ENCODE data around the gene KRTDAP.

Gene KRTDAP

GRCh38 chr19:35454663-35455062, 35.6 kb downstream of the KRTDAP start:
- no peak for DNase-seq (ENCODE audit: low read depth, low spot score)

GRCh38 chr19:35451338-35452096, 38.7 kb downstream of the KRTDAP start:
- no peak for DNase-seq (ENCODE audit: low read depth, low spot score)

GRCh38 chr19:35449359-35450043, 40.8 kb downstream of the KRTDAP start:
- DNase-seq (ENCODE audit: low read depth, low spot score): no peak

GRCh38 chr19:35447606-35448469, 42.4 kb downstream of the KRTDAP start, which contains the start of gene FFAR2:
FFAR2 (plus strand) TSS chr19:35448257; CDS start chr19:35449715, 1,458 bp downstream.
- DNase-seq (ENCODE audit: low read depth, low spot score): no peak

- DNase-seq (ENCODE audit: low read depth, low spot score): no peak
Measured at GRCh38 chr19:35445826-35446593, 44.3 kb downstream of the KRTDAP start.

- no peak for DNase-seq (ENCODE audit: low read depth, low spot score)
Measured at GRCh38 chr19:35444735-35445134, 45.5 kb downstream of the KRTDAP start.

- DNase-seq (ENCODE audit: low read depth, low spot score): no peak
Measured at GRCh38 chr19:35442091-35442490, 48.2 kb downstream of the KRTDAP start.

- DNase-seq (ENCODE audit: low read depth, low spot score): no peak
Measured at GRCh38 chr19:35439921-35440320, 50.3 kb downstream of the KRTDAP start.

- DNase-seq (ENCODE audit: low read depth, low spot score): no peak
Measured at GRCh38 chr19:35438527-35438926, 51.7 kb downstream of the KRTDAP start.

- no peak for DNase-seq (ENCODE audit: low read depth, low spot score)
Measured at GRCh38 chr19:35438096-35438495, 52.2 kb downstream of the KRTDAP start.

- no peak for DNase-seq (ENCODE audit: low read depth, low spot score)
Measured at GRCh38 chr19:35437406-35437951, 52.8 kb downstream of the KRTDAP start.

All from smooth muscle cell of the brain vasculature (primary cell).